ENCODE results near the gene KCTD2.

- no peak for TF ChIP-seq CTCF (IDR thresholded peaks at IDR 0.05)
- TF ChIP-seq POLR2A (IDR thresholded peaks at IDR 0.05), result no peak
Observed at GRCh38 chr17:75003957-75004355, 43.1 kb upstream of the KCTD2 start.

Measured in testis (tissue), 2 donors.